ENCODE measurements around the gene BBOX1. TPM values are rescaled to one million over a fixed set of nuclear protein-coding genes. Genes with fewer than 3 reads are reported as not detected.

The BBOX1 gene
- total and polyA plus RNA-seq, 2 of the 8 experiments (the other 6 are each of a cell fraction or from before 2014, with no cell fraction given) = not detected

DNA sequence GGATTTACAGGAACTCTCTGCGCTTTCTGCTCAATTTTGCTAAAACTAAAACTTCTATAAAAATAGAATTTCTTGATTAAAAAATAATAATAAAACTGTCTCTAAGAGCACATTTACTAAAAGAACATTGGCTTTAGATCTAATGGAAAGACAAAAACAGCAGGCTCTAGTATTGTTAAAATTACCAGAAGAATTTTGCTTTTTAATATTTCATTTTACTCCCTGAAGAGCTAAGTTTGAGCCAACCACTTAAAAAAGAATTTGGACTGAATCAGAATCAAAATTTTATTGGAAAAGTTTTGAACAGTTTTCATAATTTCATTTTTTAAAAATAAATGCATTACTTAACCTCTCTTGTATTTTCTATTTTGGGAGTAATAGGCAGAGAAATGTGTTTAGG is 107.3 kb downstream of the BBOX1 start:
- no peak overlapping the region for H3K56ac ChIP-seq (replicated peaks; ENCODE audit: insufficient read length, low read depth, low read length)
- no peak overlapping the region for H3K14ac ChIP-seq (ENCODE audit: insufficient read length)
- no peak overlapping the region for H2AK5ac ChIP-seq (ENCODE audit: low read depth, low read length)
- no peak overlapping the region for H3K4me3 ChIP-seq (ENCODE audit: extremely low read depth in 1 of 4, insufficient read depth in 2 of 4, low read depth in 3 of 4, low read length in 4 of 4)
- no peak overlapping the region for H3K4me2 ChIP-seq (ENCODE audit: insufficient read depth in 1 of 2, low read depth in 2 of 2, low read length in 2 of 2)
- H3K9me3 ChIP-seq (ENCODE audit: insufficient read depth in 2 of 2, low read depth in 1 of 2, low read length in 1 of 2) = no peaks in the 10 kb centered on the region
- no peaks in the 10 kb centered on the region for H3K27me3 ChIP-seq (replicated peaks in 1 of 4; ENCODE audit: control insufficient read depth in 3 of 4, extremely low read depth in 1 of 4, insufficient read depth in 3 of 4, low read length in 3 of 4)
- H2AFZ ChIP-seq (ENCODE audit: low read length) = no peak overlapping the region
- H2BK12ac ChIP-seq (ENCODE audit: low read depth, low read length) = no peak overlapping the region
- FAIRE-seq = no peak
- H3K4me1 ChIP-seq (replicated peaks in 1 of 4; ENCODE audit: control insufficient read depth in 3 of 4, insufficient read depth in 4 of 4, low read length in 3 of 4) = no peaks in the 10 kb centered on the region; a peak in 1 of 7 replicates
- no peak overlapping the region for H3K9ac ChIP-seq (replicated peaks in 1 of 4; ENCODE audit: extremely low read depth in 1 of 4, low read depth in 3 of 4, low read length in 3 of 4)
- no peaks in the 10 kb centered on the region for H3K79me2 ChIP-seq (ENCODE audit: control insufficient read depth in 1 of 2, insufficient read depth in 2 of 2, low read length in 2 of 2)
- H3K36me3 ChIP-seq (ENCODE audit: control insufficient read depth in 2 of 4, insufficient read depth in 4 of 4, low read length in 3 of 4) = no peaks in the 10 kb centered on the region
- POLR2A ChIA-PET (ENCODE audit: partially characterized antibody) = no interaction called here
- H3K79me1 ChIP-seq (ENCODE audit: low read depth, low read length) = no peaks in the 10 kb centered on the region
- no peak overlapping the region for H3K4ac ChIP-seq (replicated peaks; ENCODE audit: insufficient read length, low read depth, low read length)
- H3K18ac ChIP-seq (ENCODE audit: extremely low read depth, low read length) = no peak overlapping the region
- no peak overlapping the region for H4K91ac ChIP-seq (replicated peaks; ENCODE audit: insufficient read length, low read length)
- H4K5ac ChIP-seq (ENCODE audit: insufficient read length, low read depth, low read length) = no peak overlapping the region
- H3K23ac ChIP-seq (ENCODE audit: insufficient read length) = no peak overlapping the region
- no peak overlapping the region for H2BK5ac ChIP-seq (ENCODE audit: low read depth, low read length)
- no peak overlapping the region for H4K8ac ChIP-seq (ENCODE audit: extremely low read depth, insufficient read depth, low read length)
- CTCF ChIA-PET (ENCODE audit: partially characterized antibody) = interaction anchor here (3.9 kb wide), 1 partner anchor 11 kb away, joined by 13 read pairs; no protein-coding TSS in a partner anchor
- H4K20me1 ChIP-seq (replicated peaks in 1 of 2; ENCODE audit: control insufficient read depth in 1 of 2, insufficient read depth in 2 of 2, low read length in 2 of 2) = no peaks in the 10 kb centered on the region
- no peak overlapping the region for H2BK20ac ChIP-seq (ENCODE audit: low read length)
- no peak overlapping the region for H3K27ac ChIP-seq (ENCODE audit: low read depth, low read length)
- H2BK120ac ChIP-seq (replicated peaks; ENCODE audit: low read depth, low read length) = no peak overlapping the region
- no peak for DNase-seq (ENCODE audit: low read depth in 1 of 2, low spot score in 2 of 2)
- WGBS, 2 experiments (ENCODE audit: extremely low coverage in 1 of 2, insufficient coverage in 1 of 2, insufficient read length in 1 of 2, insufficient replicate concordance in 2 of 2, low coverage in 1 of 2, low lambda C conversion rate in 2 of 2, missing lambda C conversion rate in 1 of 2) = 95% methylated on average over 1 of the region's 1 CpG; no CpG with 5 or more reads in 1 of the 2 experiments
- no peak overlapping the region for H2BK15ac ChIP-seq (ENCODE audit: low read length)
- TF ChIP-seq TBP (IDR thresholded peaks at IDR 0.05; ENCODE audit: low read depth, low read length) (no peak), MAFK (IDR thresholded peaks at IDR 0.05; ENCODE audit: low read depth, low read length) (no peak), TAF7 (optimal IDR thresholded peaks at IDR 0.05; ENCODE audit: borderline replicate concordance, low read depth, low read length) (no peak)
- H3K23me2 ChIP-seq (ENCODE audit: low read depth, low read length) = no peaks in the 10 kb centered on the region

All from H1 (cell line).